IMR-90 (cell line): Measurements from ENCODE around the gene TMEM140.

ENCODE experiments used
- CEBPB ChIP-seq: IDR thresholded peaks from 2 replicates; pipeline ENCODE4 v1.6.1; 2012; ENCODE audit warnings: low read depth, low read length, improper control_type of control experiment
- CHD1 ChIP-seq: IDR thresholded peaks from 2 replicates; pipeline ENCODE4 v1.6.1; 2012; ENCODE audit warnings: low read depth, low read length, improper control_type of control experiment
- CTCF ChIP-seq: conservative IDR thresholded peaks from 2 replicates; pipeline ENCODE4 v1.5.1; 2012; ENCODE audit warnings: mild to moderate bottlenecking, low read depth, low read length, improper control_type of control experiment
- FOS ChIP-seq: fragments of 150-350 bp; IDR thresholded peaks from 2 replicates; pipeline ENCODE4 v1.6.1; 2016; ENCODE audit warnings: low read depth, low read length
- MAFK ChIP-seq: IDR thresholded peaks from 2 replicates; pipeline ENCODE4 v1.6.1; 2012; ENCODE audit warnings: low read depth, low read length, improper control_type of control experiment
- MAZ ChIP-seq: IDR thresholded peaks from 2 replicates; pipeline ENCODE4 v1.6.1; 2012; ENCODE audit warnings: low read depth, mild to moderate bottlenecking, low read length, improper control_type of control experiment, moderate library complexity, borderline replicate concordance
- NFE2L2 ChIP-seq: fragments of 150-350 bp; IDR thresholded peaks from 2 replicates; pipeline ENCODE4 v1.6.1; 2016; ENCODE audit warnings: low read depth, mild to moderate bottlenecking, low read length
- POLR2A ChIP-seq: IDR thresholded peaks from 2 replicates; pipeline ENCODE4 v1.6.1; 2012; ENCODE audit warnings: mild to moderate bottlenecking, low read depth, low read length
- RFX5 ChIP-seq: IDR thresholded peaks from 2 replicates; pipeline ENCODE4 v1.8.0; 2012; ENCODE audit warnings: low read depth, mild to moderate bottlenecking, low read length, moderate library complexity
- SMC3 ChIP-seq: fragments of 150-350 bp; IDR thresholded peaks from 2 replicates; pipeline ENCODE4 v1.6.1; 2016; ENCODE audit warnings: low read depth, mild to moderate bottlenecking, antibody characterized with exemption, low read length, moderate library complexity

- no peak for TF ChIP-seq CTCF
- TF ChIP-seq MAFK, result no peak
- TF ChIP-seq RFX5, result no peak
- TF ChIP-seq CEBPB, result no peak
- TF ChIP-seq POLR2A, result no peak
- no peak for TF ChIP-seq CHD1
- no peak for TF ChIP-seq NFE2L2
- no peak for TF ChIP-seq FOS
- no peak for TF ChIP-seq SMC3
- TF ChIP-seq MAZ, result no peak
Observed at GRCh38 chr7:135208102-135208793, 60.4 kb downstream of the TMEM140 start.
